WERI-Rb-1 (cell line): ENCODE data around the gene C19orf44.

ENCODE experiments used
- DNase-seq: peaks from one replicate; pipeline ENCODE4 v3.0.0-alpha.2; 2020
- H3K27ac ChIP-seq: fragments of 250-450 bp; sonication (Bioruptor Pico); 2 replicates; pipeline ENCODE4 v1.5.1; 2020; ENCODE audit warnings: mild to moderate bottlenecking, moderate library complexity
- H3K27me3 ChIP-seq: fragments of 250-450 bp; sonication (Bioruptor Pico); 2 replicates; pipeline ENCODE4 v1.5.1; 2021; ENCODE audit warnings: mild to moderate bottlenecking, low read depth, moderate library complexity; ENCODE audit not compliant: insufficient read depth, severe bottlenecking
- H3K36me3 ChIP-seq: fragments of 250-450 bp; sonication (Bioruptor Pico); 2 replicates; pipeline ENCODE4 v1.5.1; 2020; ENCODE audit warnings: mild to moderate bottlenecking, moderate library complexity
- H3K4me3 ChIP-seq: 2 replicates; pipeline ENCODE4 v1.5.1; 2011; ENCODE audit warnings: low read depth, mild to moderate bottlenecking, control low read depth, low read length
- H3K9me3 ChIP-seq: fragments of 250-450 bp; sonication (Bioruptor Pico); 2 replicates; pipeline ENCODE4 v1.5.1; 2021; ENCODE audit warnings: mild to moderate bottlenecking, moderate library complexity; ENCODE audit not compliant: severe bottlenecking
- TF ChIP-seq, protein P1 (sequence below): IDR thresholded peaks from 2 replicates; pipeline ENCODE4 v1.5.1; 2011; ENCODE audit warnings: low read depth, mild to moderate bottlenecking, control low read depth, inconsistent platforms, low read length

Gene C19orf44

DNA sequence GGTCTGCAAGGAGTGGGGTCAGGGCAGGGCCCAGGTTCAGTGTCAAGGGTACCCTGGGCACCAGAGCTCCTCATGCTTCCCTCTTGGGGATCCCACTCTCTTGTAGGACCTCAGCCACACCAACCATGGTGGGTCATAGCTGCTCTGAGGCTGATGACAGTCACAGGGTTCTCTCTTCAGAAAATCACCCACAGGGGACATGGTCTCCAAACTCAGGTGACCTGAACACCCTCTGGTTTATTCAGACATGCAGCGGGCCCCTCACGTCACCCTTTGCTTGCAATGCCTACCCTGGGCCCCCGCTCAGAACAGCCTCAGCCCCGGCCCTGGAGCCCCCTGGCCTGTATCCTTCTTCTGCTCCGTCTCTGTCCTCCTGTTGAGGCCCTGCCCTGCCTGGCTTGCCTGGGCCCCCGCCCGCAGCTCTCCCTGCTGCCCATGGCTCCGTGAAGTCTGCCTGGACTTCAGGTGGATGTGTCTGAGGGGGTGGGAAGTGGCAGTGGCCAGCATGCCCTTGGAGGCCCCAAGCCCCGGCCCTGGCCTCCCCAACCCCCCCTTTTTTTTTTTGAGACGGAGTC is 25.6 kb downstream of the C19orf44 start:
- TF ChIP-seq, protein P1, sequence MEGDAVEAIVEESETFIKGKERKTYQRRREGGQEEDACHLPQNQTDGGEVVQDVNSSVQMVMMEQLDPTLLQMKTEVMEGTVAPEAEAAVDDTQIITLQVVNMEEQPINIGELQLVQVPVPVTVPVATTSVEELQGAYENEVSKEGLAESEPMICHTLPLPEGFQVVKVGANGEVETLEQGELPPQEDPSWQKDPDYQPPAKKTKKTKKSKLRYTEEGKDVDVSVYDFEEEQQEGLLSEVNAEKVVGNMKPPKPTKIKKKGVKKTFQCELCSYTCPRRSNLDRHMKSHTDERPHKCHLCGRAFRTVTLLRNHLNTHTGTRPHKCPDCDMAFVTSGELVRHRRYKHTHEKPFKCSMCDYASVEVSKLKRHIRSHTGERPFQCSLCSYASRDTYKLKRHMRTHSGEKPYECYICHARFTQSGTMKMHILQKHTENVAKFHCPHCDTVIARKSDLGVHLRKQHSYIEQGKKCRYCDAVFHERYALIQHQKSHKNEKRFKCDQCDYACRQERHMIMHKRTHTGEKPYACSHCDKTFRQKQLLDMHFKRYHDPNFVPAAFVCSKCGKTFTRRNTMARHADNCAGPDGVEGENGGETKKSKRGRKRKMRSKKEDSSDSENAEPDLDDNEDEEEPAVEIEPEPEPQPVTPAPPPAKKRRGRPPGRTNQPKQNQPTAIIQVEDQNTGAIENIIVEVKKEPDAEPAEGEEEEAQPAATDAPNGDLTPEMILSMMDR, result no peak
- Histone ChIP-seq H3K36me3 (peaks cover 96% of the 10 kb centered on the region), H3K27me3 (no peaks in the 10 kb centered on the region), H3K4me3 (no peak overlapping the region), H3K27ac (no peak overlapping the region), H3K9me3 (no peaks in the 10 kb centered on the region)
- no peak for DNase-seq

DNA sequence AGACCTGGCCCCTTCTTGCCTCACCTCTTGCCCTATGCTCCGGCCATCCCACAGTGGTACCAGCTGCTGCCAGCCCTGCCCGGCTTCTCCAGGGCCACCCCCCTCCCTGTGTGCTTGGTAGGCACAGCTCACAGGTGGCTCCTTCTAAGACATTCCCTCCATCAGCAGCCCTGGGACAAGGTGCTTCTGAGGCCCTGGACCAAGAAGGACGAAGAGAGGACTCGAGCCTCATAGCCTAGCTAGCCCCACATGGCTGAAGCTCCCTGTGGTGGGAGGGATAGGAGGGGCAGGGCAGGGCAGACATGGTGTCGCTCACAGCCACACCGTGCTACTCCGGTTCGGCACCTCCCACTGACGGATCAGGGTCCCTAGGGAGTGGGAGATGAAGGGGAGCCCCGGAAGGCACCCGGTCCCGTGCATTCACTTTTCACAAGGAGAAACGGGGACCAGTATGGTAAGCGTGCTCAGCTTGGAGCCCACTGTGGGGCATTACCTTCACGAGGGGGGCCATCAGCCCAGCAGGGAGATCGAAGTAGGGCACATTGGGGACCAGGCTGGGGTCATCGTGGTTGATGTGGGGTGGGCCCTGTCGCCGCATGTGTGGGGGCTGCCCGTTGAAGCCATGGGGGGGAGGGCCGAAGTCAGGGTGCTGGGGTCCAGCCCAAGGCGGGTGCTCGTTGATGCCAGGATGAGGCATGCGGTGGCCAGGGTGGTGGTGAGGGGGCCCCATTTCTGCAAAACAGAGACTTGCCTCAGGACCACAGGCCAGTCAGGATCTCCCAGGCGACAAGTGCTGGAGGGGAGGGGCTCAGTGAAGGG is 26.6 kb downstream of the C19orf44 start:
- H3K27me3 ChIP-seq, result no peaks in the 10 kb centered on the region
- H3K9me3 ChIP-seq, result no peaks in the 10 kb centered on the region
- TF ChIP-seq, protein P1, result no peak
- H3K27ac ChIP-seq, result no peak overlapping the region
- no peak overlapping the region for H3K4me3 ChIP-seq
- DNase-seq, result no peak
- H3K36me3 ChIP-seq, result peaks cover 96% of the 10 kb centered on the region

DNA sequence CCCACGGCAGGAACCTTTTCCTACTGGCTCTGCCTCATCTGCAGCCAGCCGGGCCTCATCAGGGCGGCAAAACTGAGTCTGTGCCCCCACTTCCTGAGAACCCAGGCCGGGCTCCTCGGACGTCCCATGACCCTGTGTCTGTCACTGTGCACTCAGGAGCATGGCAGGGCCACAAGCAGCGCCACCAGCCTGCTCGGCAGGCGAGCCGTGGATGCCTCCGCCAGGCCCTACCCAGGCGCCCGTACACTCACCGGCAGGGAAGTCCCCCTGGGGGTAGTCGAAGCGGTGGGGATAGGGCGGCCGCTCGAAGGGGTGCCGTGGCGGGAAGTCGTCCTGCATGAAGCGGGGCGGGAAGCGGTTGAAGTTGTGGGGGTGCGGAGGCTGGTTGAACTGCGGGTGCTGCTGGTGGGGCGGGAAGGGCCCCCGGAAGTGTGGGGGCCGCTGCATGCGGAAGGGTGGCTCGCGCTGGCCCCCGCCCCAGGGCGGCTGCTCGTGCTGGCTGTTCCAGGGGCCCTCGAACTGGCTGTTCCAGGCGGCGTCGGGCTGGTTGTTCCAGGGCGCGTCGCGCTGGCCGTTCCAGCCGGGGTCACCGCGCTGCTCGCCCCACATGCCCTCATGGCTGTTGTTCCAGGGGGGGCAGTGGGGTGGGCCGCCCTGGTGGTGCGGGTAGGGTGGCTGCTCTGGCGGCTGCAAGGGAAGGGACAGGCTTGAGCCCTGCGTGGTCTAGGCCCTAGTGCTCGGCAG is 29.0 kb downstream of the C19orf44 start:
- Histone ChIP-seq H3K27me3 (no peaks in the 10 kb centered on the region), H3K9me3 (no peaks in the 10 kb centered on the region), H3K27ac (no peak overlapping the region), H3K4me3 (no peak overlapping the region), H3K36me3 (peaks cover 96% of the 10 kb centered on the region)
- TF ChIP-seq, protein P1, result no peak
- no peak for DNase-seq

DNA sequence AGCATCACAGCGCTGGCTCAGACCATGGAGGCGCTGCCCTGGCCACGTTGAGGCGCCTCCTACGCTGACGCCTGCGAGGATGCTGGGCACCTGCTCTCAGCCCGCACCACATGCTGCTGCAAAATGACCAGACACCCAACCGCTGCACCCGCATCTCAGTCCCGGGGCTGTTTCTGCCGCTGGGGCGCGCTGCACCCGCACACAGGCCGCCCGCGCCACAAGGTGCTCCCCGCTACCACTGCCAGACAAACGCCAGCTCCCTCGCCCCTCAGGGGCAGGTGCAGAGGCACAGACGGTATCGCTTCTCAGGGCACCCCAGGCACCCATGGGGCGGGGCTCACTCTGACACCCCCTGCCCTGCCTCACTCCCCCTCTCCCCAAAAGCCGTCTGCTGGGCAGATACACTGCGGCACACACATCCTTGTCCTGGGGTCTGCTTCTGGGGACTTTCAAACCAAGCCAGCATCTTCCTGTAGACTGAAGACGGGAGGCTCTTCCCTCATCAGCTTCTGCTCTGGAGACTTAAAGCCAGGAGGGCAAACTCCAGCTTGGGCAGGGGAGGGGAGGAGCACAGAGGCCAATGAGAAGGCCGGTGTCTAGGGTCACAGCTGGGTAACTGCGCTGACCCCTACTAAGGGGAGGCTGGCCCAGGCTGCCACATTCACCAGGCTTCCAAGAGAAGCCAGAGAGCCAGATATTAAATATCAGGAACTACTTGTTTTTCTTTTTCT is 29.7 kb downstream of the C19orf44 start:
- Histone ChIP-seq H3K36me3 (peaks cover 96% of the 10 kb centered on the region), H3K27ac (no peak overlapping the region), H3K9me3 (no peaks in the 10 kb centered on the region), H3K27me3 (no peaks in the 10 kb centered on the region), H3K4me3 (no peak overlapping the region)
- TF ChIP-seq, protein P1, result no peak
- no peak for DNase-seq

DNA sequence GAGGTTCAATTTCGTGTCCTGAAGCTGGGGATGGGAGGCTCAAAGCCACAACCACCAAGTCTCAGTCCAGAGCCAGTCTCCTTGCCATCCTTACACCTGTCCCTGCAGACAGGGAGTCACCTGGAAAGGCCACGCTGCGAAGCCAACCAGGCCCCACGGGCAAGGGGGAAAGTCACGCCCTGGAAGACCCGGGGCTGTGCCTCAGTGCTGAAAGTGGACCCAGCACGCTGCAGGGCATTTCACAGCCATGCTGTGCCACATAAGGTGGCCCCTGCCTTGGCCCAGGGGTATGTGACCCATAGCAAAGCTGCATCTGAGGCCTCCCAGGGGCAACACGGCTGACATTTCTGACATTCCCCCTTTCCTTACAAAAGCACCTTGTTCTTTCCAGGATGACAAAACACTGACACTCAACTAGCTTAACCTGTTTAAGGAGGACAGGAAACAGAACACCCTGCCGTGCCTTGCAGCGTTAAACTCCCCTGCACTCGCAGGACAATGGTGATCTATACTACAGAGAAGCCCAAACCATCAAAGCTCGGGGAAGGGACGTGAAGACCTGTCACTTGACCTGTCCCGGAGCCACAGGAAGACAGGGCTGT is 31.2 kb downstream of the C19orf44 start:
- no peak overlapping the region for H3K27ac ChIP-seq
- H3K27me3 ChIP-seq, result no peaks in the 10 kb centered on the region
- TF ChIP-seq, protein P1, result no peak
- DNase-seq, result no peak
- H3K36me3 ChIP-seq, result peaks cover 98% of the 10 kb centered on the region
- no peaks in the 10 kb centered on the region for H3K9me3 ChIP-seq
- no peak overlapping the region for H3K4me3 ChIP-seq
